T-helper 1 cell (primary cell): ENCODE measurements around the gene ATRAID.

Experiments
- DNase-seq, 5 donors: peaks; one replicate each; pipeline ENCODE4 v3.0.0-alpha.2; 2012 to 2020

ATRAID gene

DNA sequence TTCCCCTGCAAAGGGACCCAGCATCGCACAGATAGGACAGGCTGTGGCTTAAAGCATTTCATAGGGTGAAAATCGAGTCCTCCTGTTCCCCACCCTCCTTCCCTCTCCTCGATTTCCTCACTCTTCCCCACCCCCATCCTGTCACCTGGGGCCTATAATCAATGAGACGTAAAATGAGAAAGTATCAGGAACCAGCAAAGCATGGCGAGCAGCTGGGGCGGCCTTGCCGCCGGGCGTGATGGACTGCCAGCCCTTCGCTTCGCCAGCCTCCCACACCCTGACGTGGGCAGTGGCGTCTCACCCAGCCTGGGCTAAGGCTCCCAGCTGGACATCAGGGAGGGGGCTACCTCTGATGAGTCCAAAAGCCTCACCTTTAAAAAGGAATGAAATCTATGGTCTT, 39.9 kb downstream of the ATRAID start:
- no peak for DNase-seq

- no peak for DNase-seq
Measured at GRCh38 chr2:27255187-27255586, 43.3 kb downstream of the ATRAID start.

GRCh38 chr2:27255660-27256059, 43.8 kb downstream of the ATRAID start:
- DNase-seq: no peak

GRCh38 chr2:27256855-27257454, 45.1 kb downstream of the ATRAID start:
- DNase-seq: no peak

DNA sequence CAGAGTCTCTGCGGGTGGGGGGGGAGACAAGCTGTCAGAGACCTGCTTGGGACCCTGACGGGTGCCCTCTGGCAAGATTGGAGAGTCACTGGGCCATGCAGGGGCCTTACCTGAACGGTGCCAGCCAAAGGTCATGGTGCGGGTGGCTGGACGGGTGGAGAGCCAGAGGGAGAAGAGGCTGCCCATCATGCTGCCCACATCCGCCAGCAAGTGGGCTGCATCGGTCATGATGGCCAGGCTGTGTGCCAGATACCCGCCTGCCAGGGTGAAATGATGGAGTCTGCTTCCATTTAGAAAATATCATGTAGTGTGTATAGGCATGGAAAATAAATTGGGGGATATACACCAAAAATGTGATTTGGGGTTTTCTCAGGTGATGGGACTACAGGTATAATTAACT, 46.2 kb downstream of the ATRAID start:
- DNase-seq: no peak

DNA sequence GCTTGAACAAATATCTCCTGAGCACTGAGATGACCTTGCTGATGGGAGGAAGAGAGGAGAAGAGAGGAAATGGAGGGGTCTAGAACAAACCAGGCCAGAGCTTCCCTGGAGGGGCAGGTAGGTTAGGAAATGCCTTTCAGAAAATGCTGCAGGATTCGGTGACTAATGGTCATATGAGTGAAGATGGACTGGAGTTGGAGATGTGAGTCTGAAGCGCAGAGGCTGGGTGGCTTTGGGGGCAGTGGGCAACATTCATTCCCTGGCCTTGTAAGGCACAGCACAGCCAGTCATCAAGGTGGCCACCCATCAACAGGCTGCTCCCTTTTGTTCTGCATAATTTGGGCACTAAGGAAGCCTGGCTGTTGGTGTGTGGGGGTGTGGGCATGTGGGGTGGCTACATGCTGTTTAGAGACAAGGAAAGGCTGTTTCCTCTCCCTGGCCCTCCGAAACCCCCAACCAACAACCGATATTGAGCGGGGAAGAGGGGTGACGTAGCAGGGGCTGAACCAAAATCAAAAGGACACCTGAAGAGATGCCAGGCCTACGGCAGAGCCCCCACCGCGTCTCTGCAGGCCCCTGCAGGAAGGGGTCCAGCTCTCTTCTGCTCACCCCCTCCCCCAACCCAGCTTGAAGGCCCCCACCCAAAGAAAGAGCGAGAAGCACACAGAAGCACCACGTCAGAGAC, 49.5 kb downstream of the ATRAID start:
- DNase-seq: no peak

DNA sequence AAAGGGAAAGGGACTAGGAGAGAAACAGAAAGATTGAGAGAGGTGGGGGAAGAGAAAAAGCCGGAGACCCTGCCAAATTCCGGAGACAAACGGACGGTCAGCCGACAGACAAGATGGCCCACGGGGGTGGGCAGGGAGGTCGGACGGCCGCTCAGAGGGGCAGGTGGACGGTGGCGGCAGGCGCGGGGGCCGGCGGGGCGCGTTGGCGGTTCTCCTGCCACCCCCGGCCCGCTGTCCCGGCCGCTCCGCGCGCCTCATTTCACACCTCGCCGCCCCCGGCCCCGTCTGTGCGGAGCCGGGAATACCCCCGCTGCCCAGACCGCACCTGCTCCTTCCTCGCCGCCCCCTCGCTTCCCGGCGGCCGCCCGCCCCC, 50.1 kb downstream of the ATRAID start:
- DNase-seq: no peak

DNA sequence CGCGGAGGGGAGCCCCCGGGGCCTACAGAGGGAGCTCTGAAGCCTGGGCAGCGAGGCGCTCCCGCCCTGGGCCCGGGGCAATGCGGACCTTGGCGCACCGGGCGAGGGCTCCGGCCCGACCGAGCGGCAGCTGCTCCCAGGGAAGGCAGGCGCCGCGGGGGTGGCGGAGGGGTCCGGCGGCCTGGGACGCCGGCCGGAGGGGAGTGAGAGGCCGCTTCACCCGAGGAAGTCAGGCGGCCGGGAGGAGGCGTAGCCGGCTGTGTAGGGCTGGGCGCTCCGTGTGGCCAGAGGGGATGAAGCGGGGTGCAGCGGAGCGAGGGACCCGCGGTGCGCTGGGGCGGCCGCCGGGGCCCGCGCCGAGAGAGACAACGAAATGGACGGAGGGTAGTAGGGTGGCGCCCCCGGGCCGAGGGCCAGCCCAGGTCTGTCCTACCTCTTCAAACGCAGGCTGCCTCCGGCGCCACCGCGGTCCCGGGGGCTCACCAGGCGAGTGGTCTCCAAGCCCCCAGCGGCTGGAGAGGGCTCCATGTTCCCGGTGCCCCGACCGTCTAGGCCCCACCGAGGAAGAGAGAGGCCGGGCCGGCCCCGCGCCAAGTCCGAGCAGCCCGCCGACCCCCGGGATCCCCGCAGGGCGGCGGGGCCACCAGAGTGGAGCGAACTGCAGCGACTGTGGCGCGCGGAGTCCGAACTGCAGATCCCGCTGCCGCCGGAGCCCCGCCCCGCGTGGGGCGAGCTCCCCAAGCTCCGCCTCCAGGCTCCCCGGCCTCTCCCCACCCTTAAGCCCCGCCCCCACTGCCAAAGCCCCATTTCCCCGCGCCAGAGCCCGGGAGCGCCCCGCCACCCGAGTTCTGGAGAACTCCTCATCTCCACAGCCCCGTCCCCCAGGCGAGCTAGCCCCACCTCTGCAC, 50.8 kb downstream of the ATRAID start, which contains the start of gene SLC30A3:
Gene SLC30A3 (minus strand): TSS at position 669 of the 908 bp plus-strand sequence. CDS start 141 bp downstream, at position 528.
- DNase-seq: peak; percentile 50 to 74 (median 61)

GRCh38 chr2:27263287-27264252, 51.7 kb downstream of the ATRAID start:
- peak in 1 of 5 donors; percentile 9 for DNase-seq

GRCh38 chr2:27264253-27264752, 52.5 kb downstream of the ATRAID start:
- no peak for DNase-seq

DNA sequence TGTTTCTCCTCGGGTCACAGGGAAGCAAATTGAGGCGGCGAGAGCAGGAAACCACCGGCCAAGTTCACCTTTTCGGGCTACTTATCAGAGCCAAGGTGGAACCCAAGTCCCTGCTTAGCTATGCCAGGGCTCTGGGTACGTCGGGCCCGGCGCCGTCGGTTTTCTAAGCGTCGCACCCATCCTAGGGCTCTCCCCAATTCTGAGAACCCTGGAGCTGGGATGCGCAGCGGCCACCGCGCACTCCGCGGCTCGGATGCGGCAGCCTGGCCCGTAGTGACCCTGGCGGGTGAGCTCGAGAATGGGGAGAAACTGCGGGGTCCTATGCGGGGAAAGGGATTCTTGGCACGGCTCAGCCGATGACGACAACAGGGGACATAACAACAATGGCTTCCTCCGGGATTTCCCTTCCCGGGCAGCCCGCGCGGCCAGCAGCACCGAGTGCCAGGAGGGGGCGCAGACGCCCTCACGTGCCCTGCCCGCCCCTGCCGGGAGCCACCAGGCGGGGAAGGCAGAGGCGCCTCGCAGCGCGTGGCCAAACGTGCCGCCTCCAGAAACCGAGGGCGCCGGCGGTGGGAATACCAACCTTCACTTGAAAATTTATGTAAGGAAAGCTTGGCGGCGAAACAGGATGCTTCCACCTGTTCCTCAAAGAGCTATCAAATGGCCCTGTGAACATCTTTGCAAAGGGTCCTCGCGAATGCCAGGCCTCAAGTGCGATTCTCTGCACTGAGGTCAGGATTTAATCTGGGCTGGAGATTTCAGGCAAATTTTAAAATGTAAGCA, 53.1 kb downstream of the ATRAID start:
- DNase-seq: peak; percentile 48 to 61 (median 53)

DNA sequence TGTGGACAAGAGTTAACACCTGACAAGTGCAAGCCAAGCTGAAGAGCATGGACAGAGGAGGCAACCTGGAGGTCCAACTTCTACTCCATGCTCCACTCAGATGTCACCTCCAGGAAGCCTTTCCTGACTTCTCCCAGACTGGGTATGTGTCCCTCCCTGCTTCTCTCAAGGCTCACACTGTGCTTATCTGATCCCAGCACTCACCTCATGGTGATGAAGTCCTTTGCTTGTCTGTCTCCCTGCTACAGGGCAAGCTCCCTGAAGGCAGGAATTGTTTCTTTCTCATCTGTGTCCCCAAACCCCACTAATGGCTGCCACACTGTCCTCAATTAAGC, 53.7 kb downstream of the ATRAID start:
- no peak for DNase-seq
